T-helper 2 cell treated with Interferon-gamma antibody and Interleukin-4, amounts not matched to agents 100 ng/mL and 5 ng/mL, for 36 hours (primary cell): ENCODE results near the gene SNRPB. TPM values are rescaled to one million over a fixed set of nuclear protein-coding genes. Genes with fewer than 3 reads are reported as not detected.

ENCODE experiments used
- intact Hi-C: fragments of 100-400 bp; cut with micrococcal nuclease; formaldehyde crosslinking; loops from one replicate; pipeline ENCODE4 v1.15.1; 2023
- total RNA-seq: library from RNA; stranded (reverse); gene quantifications from 2 replicates; pipeline ENCODE4 v1.2.3, GENCODE V29; 2022

The SNRPB gene
- total RNA-seq, 1 donor from 2014 or later, result 377 TPM

GRCh38 chr20:2430538-2430937, 40.1 kb downstream of the SNRPB start:
- intact Hi-C loops, result no loop called here

GRCh38 chr20:2429051-2429450, 41.5 kb downstream of the SNRPB start:
- intact Hi-C loops, result no loop called here

- intact Hi-C loops, result no loop called here
These were observed 49.3 kb downstream of the SNRPB start for GRCh38 chr20:2421247-2421646.

GRCh38 chr20:2420510-2420909, 50.1 kb downstream of the SNRPB start:
- intact Hi-C loops, result no loop called here

- intact Hi-C loops, result no loop called here
These were observed 52.2 kb downstream of the SNRPB start for GRCh38 chr20:2418388-2418787.

- intact Hi-C loops, result no loop called here
These were observed 53.4 kb downstream of the SNRPB start for GRCh38 chr20:2417213-2417541.

- intact Hi-C loops, result no loop called here
These were observed 53.9 kb downstream of the SNRPB start for GRCh38 chr20:2416541-2417212.

Other genes starting within 250 kb of the SNRPB start
- not detected in 2 replicates for gene TGM3, start 174.8 kb downstream of the SNRPB start, total RNA-seq
- not detected in 2 replicates for gene TGM6, start 89.9 kb downstream of the SNRPB start, total RNA-seq
- 14.4 and 14.9 TPM in 2 replicates for gene ZNF343, start 38.1 kb upstream of the SNRPB start, total RNA-seq
- not detected in 2 replicates for gene TMC2, start 65.8 kb upstream of the SNRPB start, total RNA-seq
- 478 and 501 TPM in 2 replicates for gene NOP56, start 181.8 kb upstream of the SNRPB start, total RNA-seq
- 105 and 109 TPM in 2 replicates for gene IDH3B, start 193.4 kb upstream of the SNRPB start, total RNA-seq
- gene EBF4, start 222.0 kb upstream of the SNRPB start, total RNA-seq, result 3.3 and 3.7 TPM in 2 replicates